Activated CD8-positive, alpha-beta T cell treated with anti-CD3 and anti-CD28 coated beads for 36 hours (primary cell): ENCODE results near the gene CHST11. TPM values are rescaled to one million over a fixed set of nuclear protein-coding genes. Genes with fewer than 3 reads are reported as not detected.

ENCODE experiments used
- ATAC-seq: fragments of 200-7000 bp; cut with Tn5 transposase; one replicate; pipeline ENCODE4 v1.10.0; 2021; ENCODE audit warnings: mild to moderate bottlenecking, moderate library complexity
- CTCF ChIA-PET: fragments of 350-600 bp; sonication (Branson Sonifier 250); formaldehyde crosslinking; loops from one replicate; lab custom pipeline; 2021; ENCODE audit warnings: antibody characterized with exemption; lab: Charles Lee
- POLR2A ChIA-PET: fragments of 350-600 bp; sonication (Branson Sonifier 250); formaldehyde crosslinking; loops from one replicate; lab custom pipeline; 2021; ENCODE audit warnings: antibody characterized with exemption; lab: Charles Lee
- DNase-seq: peaks from one replicate; pipeline ENCODE4 v3.0.0-alpha.2; 2020
- H3K27ac Mint-ChIP-seq: one replicate; pipeline ENCODE4 v1.8.0; 2021; ENCODE audit warnings: mild to moderate bottlenecking, mixed read lengths
- H3K27me3 Mint-ChIP-seq: one replicate; pipeline ENCODE4 v1.8.0; 2021; ENCODE audit warnings: mixed read lengths
- H3K36me3 Mint-ChIP-seq: one replicate; pipeline ENCODE4 v1.8.0; 2021; ENCODE audit warnings: low read depth, mixed read lengths
- H3K4me1 Mint-ChIP-seq: one replicate; pipeline ENCODE4 v1.8.0; 2021; ENCODE audit warnings: low read depth, mixed read lengths
- H3K4me3 Mint-ChIP-seq: one replicate; pipeline ENCODE4 v1.8.0; 2021; ENCODE audit warnings: mild to moderate bottlenecking, moderate library complexity, mixed read lengths
- H3K9me3 Mint-ChIP-seq: one replicate; pipeline ENCODE4 v1.8.0; 2021; ENCODE audit warnings: mixed read lengths
- intact Hi-C: fragments of 100-400 bp; cut with micrococcal nuclease; formaldehyde crosslinking; loops from one replicate; pipeline ENCODE4 v1.10.0; 2022
- total RNA-seq, 2 experiments: library from RNA; stranded (reverse); gene quantifications; one replicate each; pipeline ENCODE4 v1.2.3, GENCODE V29; 2021
- TF ChIP-seq, protein P1 (sequence below): fragments of 200-600 bp; IDR thresholded peaks from one replicate; pipeline ENCODE4 v1.8.0; 2022; ENCODE audit warnings: antibody characterized with exemption, mild to moderate bottlenecking

The CHST11 gene
- total RNA-seq, 2 experiments from 2014 or later = 30.9 to 33.9 TPM

- no peaks in the 10 kb centered on the region for H3K9me3 Mint-ChIP-seq
- peaks cover 61% of the 10 kb centered on the region for H3K4me1 Mint-ChIP-seq
- no peak overlapping the region for H3K4me3 Mint-ChIP-seq
- no peaks in the 10 kb centered on the region for H3K36me3 Mint-ChIP-seq
- no peaks in the 10 kb centered on the region for H3K27me3 Mint-ChIP-seq
- H3K27ac Mint-ChIP-seq = no peak overlapping the region
- DNase-seq (no peak), ATAC-seq (no peak)
- POLR2A ChIA-PET = interaction anchor here (0.7 to 2.2 kb wide), 4 partner anchors 9 to 64 kb away, joined by 3 to 11 read pairs (median 4); no protein-coding TSS in a partner anchor
- intact Hi-C loops = loop anchor here (10.0 kb wide), 1 partner anchor 288 kb away; no protein-coding TSS in a partner anchor
- TF ChIP-seq, protein P1, sequence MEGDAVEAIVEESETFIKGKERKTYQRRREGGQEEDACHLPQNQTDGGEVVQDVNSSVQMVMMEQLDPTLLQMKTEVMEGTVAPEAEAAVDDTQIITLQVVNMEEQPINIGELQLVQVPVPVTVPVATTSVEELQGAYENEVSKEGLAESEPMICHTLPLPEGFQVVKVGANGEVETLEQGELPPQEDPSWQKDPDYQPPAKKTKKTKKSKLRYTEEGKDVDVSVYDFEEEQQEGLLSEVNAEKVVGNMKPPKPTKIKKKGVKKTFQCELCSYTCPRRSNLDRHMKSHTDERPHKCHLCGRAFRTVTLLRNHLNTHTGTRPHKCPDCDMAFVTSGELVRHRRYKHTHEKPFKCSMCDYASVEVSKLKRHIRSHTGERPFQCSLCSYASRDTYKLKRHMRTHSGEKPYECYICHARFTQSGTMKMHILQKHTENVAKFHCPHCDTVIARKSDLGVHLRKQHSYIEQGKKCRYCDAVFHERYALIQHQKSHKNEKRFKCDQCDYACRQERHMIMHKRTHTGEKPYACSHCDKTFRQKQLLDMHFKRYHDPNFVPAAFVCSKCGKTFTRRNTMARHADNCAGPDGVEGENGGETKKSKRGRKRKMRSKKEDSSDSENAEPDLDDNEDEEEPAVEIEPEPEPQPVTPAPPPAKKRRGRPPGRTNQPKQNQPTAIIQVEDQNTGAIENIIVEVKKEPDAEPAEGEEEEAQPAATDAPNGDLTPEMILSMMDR = no peak
- CTCF ChIA-PET = interaction anchor here (1.2 to 1.3 kb wide), 2 partner anchors 95 to 291 kb away, joined by 3 read pairs; no protein-coding TSS in a partner anchor
These were observed 216.5 kb downstream of the CHST11 start for GRCh38 chr12:104673294-104673693.

DNA sequence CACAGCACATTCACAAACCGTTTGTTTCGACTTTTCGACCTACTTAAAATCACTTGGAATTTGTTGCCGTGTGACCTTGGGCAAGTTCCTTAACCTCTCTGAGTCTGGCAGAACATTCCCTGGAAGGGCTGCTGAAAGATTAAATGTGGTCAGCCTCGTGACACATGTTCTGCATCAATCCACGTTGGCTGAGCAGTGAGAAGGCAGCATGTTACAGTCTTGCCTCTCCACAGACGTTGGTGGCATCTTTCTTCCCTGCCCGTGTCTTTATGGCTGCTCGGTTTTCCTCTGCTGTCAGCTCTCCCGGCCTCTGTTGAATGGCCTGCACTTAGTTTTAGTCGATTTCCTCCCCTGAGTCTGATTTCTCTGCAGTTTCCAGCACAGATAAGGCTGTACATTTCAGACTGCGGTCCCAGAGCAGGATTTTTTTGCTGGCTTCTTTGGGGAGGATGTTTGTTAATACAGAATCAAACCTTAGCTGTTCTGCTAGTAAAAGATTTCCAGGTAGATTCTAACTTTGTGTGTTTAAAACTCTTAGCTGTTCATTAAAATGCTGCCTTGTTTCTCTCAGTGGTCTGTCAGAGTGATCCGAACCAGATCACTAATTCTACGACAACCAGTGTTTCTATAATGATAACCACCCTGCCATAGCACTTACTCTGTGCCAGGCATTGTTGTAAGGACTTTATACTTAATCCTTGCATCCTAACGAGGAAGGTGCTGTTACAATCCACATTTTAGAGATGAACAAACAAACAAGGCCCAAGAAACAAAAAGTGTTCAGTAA lies 217.1 kb downstream of the CHST11 start:
- H3K36me3 Mint-ChIP-seq = no peaks in the 10 kb centered on the region
- CTCF ChIA-PET = interaction anchor here (1.2 to 1.3 kb wide), 2 partner anchors 95 to 292 kb away, joined by 3 read pairs; no protein-coding TSS in a partner anchor

GRCh38 chr12:104676636-104677035 lies 219.9 kb downstream of the CHST11 start:
- DNase-seq = no peak
- ChIA-PET CTCF (no interaction called here), POLR2A (no interaction called here)
- intact Hi-C loops = loop anchor here (10.0 kb wide), 1 partner anchor 292 kb away; no protein-coding TSS in a partner anchor
- no peaks in the 10 kb centered on the region for H3K9me3 Mint-ChIP-seq
- TF ChIP-seq, protein P1 = no peak
- no peak overlapping the region for H3K27ac Mint-ChIP-seq
- H3K4me3 Mint-ChIP-seq = no peak overlapping the region
- peaks cover 53% of the 10 kb centered on the region for H3K4me1 Mint-ChIP-seq
- H3K27me3 Mint-ChIP-seq = no peaks in the 10 kb centered on the region
- H3K36me3 Mint-ChIP-seq = no peaks in the 10 kb centered on the region
- ATAC-seq = no peak

More for the DNA sequence above, 217.1 kb downstream of the CHST11 start:
- H3K9me3 Mint-ChIP-seq = no peaks in the 10 kb centered on the region
- TF ChIP-seq, protein P1 = no peak
- H3K4me3 Mint-ChIP-seq = no peak overlapping the region
- no peak overlapping the region for H3K27ac Mint-ChIP-seq
- POLR2A ChIA-PET = interaction anchor here (0.7 to 1.9 kb wide), 4 partner anchors 8 to 214 kb away, joined by 3 to 5 read pairs (median 4); no protein-coding TSS in a partner anchor
- ATAC-seq (no peak), DNase-seq (no peak)
- peaks cover 59% of the 10 kb centered on the region for H3K4me1 Mint-ChIP-seq
- intact Hi-C loops = loop anchor here (10.0 kb wide), 1 partner anchor 289 kb away; no protein-coding TSS in a partner anchor
- no peaks in the 10 kb centered on the region for H3K27me3 Mint-ChIP-seq

DNA sequence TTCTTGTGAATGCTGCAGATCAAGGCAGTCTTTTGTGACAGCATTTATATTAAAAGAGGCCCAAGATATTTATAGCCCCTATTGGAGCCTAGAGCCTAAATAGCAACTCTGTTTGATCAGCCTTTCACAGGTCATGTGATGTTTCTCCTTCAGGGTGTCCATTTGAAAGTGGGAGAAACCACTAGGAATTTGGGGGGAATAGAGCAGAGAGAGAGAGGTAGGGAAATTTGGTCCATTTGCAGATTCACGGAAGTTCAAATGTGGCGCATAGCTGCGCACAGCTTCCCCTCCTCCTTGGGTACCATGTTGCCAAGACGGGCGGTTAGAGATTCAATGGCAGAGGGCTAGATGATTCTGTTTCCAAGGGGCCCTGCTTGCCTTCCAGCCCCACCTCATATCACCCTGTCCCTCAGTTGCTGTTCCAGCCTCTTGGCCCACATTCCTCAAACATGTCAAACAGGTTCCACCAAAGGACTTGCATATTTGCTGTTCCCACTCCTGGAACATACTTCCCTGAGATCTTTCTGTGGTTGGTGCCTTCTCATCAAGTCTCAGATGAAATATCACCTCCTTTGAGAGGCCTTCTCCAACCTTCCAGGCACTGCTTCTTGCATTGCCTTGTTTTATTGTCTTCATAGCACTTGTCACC lies 220.8 kb downstream of the CHST11 start:
- no peaks in the 10 kb centered on the region for H3K27me3 Mint-ChIP-seq
- no peak overlapping the region for H3K4me3 Mint-ChIP-seq
- ATAC-seq (no peak), DNase-seq (no peak)
- no peaks in the 10 kb centered on the region for H3K9me3 Mint-ChIP-seq
- ChIA-PET CTCF (interaction anchor here (1.0 kb wide), 1 partner anchor 295 kb away, joined by 3 read pairs; no protein-coding TSS in a partner anchor), POLR2A (no interaction called here)
- intact Hi-C loops = loop anchor here (10.0 kb wide), 1 partner anchor 293 kb away; no protein-coding TSS in a partner anchor
- peaks cover 53% of the 10 kb centered on the region for H3K4me1 Mint-ChIP-seq
- H3K36me3 Mint-ChIP-seq = no peaks in the 10 kb centered on the region
- TF ChIP-seq, protein P1 = no peak
- no peak overlapping the region for H3K27ac Mint-ChIP-seq
